Panc1 (cell line): Measurements from ENCODE around the gene SLCO2A1. TPM values are rescaled to one million over a fixed set of nuclear protein-coding genes. Genes with fewer than 3 reads are reported as not detected.

Experiments used
- ATAC-seq: fragments of 200-7000 bp; cut with Tn5 transposase; 2 replicates; pipeline ENCODE4 v1.9.1; 2020; ENCODE audit warnings: mild to moderate bottlenecking, moderate library complexity
- BruUV-seq: library from RNA; stranded (reverse); fragments of 400-500 nt; replicated peaks from 2 replicates; lab custom pipeline; 2021; lab: Mats Ljungman, UMichigan
- CTCF ChIA-PET: fragments of 300-600 bp; sonication (Branson Sonifier 250); formaldehyde crosslinking; loops from one replicate; lab custom pipeline; 2022; ENCODE audit warnings: antibody characterized with exemption; lab: Charles Lee
- POLR2A ChIA-PET: fragments of 300-600 bp; sonication (Branson Sonifier 250); formaldehyde crosslinking; loops from one replicate; lab custom pipeline; 2022; ENCODE audit warnings: antibody characterized with exemption; lab: Charles Lee
- DNase-seq: peaks from one replicate; pipeline ENCODE4 v3.0.0-alpha.2; 2010; ENCODE audit warnings: low read depth, low spot score
- H3K27ac ChIP-seq: 2 replicates; pipeline ENCODE4 v1.5.1; 2011; ENCODE audit warnings: mild to moderate bottlenecking, low read length, inconsistent platforms
- H3K27me3 ChIP-seq: fragments of 200-500 bp; sonication (Bioruptor generic); 2 replicates; pipeline ENCODE4 v1.6.0; 2014; ENCODE audit warnings: low read length, inconsistent platforms; ENCODE audit not compliant: control insufficient read depth, insufficient read depth
- H3K36me3 ChIP-seq: fragments of 200-500 bp; sonication (Bioruptor generic); 2 replicates; pipeline ENCODE4 v1.5.1; 2014; ENCODE audit warnings: inconsistent platforms, mild to moderate bottlenecking, low read length, moderate library complexity; ENCODE audit not compliant: control insufficient read depth, insufficient read depth
- H3K4me1 ChIP-seq: 2 replicates; pipeline ENCODE4 v1.5.1; 2011; ENCODE audit warnings: inconsistent platforms, mild to moderate bottlenecking, low read length, moderate library complexity; ENCODE audit not compliant: control insufficient read depth, insufficient read depth
- H3K4me3 ChIP-seq, 2 experiments: 2 replicates each; pipeline ENCODE4 v1.5.1; 2011 to 2012; ENCODE audit warnings: low read depth in 2 of 2, low read length in 2 of 2, mild to moderate bottlenecking in 2 of 2, inconsistent platforms in 1 of 2, moderate library complexity in 1 of 2
- H3K9me3 ChIP-seq: fragments of 200-500 bp; sonication (Bioruptor generic); 2 replicates; pipeline ENCODE4 v1.5.1; 2014; ENCODE audit warnings: low read depth, mild to moderate bottlenecking, inconsistent platforms, low read length, moderate library complexity; ENCODE audit not compliant: control insufficient read depth, insufficient read depth
- POLR2AphosphoS5 ChIP-seq: IDR thresholded peaks from 2 replicates; pipeline ENCODE4 v1.6.1; 2012; ENCODE audit warnings: mild to moderate bottlenecking, low read depth, low read length, moderate library complexity
- SIN3A ChIP-seq: IDR thresholded peaks from 2 replicates; pipeline ENCODE4 v1.6.1; 2012; ENCODE audit warnings: low read depth, mild to moderate bottlenecking, low read length, moderate library complexity, borderline replicate concordance; ENCODE audit not compliant: insufficient read depth
- TCF7L2 ChIP-seq: IDR thresholded peaks from 2 replicates; pipeline ENCODE4 v1.6.1; 2011; ENCODE audit warnings: mild to moderate bottlenecking, low read depth, low read length, inconsistent platforms
- in situ Hi-C: cut with HindIII; loops from 2 replicates; pipeline ENCODE4 v1.10.0; 2016; ENCODE audit warnings: low sequenced_read_pairs, low pct_unique_long_range_greater_than_20kb
- intact Hi-C: fragments of 100-400 bp; cut with micrococcal nuclease; formaldehyde crosslinking; loops from one replicate; pipeline ENCODE4 v1.10.0; 2022; ENCODE audit not compliant: unreplicated experiment
- total RNA-seq: library from RNA; stranded (reverse); gene quantifications from one replicate; pipeline ENCODE4 v1.2.1, GENCODE V29; 2021; ENCODE audit not compliant: unreplicated experiment
- TF ChIP-seq, protein P1 (sequence below), 2 experiments: IDR thresholded peaks; 2 replicates each; pipeline ENCODE4 v1.6.1; 2011 to 2012; ENCODE audit warnings: low read depth in 2 of 2, control low read depth in 1 of 2, low read length in 1 of 2, mild to moderate bottlenecking in 1 of 2, moderate library complexity in 1 of 2; ENCODE audit not compliant: insufficient read depth in 1 of 2
- TF ChIP-seq, protein P2 (sequence below): fragments of 450-650 bp; IDR thresholded peaks from 2 replicates; pipeline ENCODE4 v1.5.1; 2017; ENCODE audit warnings: mild to moderate bottlenecking

Gene SLCO2A1
- total RNA-seq, 1 experiment from 2014 or later = 0.62 TPM

DNA sequence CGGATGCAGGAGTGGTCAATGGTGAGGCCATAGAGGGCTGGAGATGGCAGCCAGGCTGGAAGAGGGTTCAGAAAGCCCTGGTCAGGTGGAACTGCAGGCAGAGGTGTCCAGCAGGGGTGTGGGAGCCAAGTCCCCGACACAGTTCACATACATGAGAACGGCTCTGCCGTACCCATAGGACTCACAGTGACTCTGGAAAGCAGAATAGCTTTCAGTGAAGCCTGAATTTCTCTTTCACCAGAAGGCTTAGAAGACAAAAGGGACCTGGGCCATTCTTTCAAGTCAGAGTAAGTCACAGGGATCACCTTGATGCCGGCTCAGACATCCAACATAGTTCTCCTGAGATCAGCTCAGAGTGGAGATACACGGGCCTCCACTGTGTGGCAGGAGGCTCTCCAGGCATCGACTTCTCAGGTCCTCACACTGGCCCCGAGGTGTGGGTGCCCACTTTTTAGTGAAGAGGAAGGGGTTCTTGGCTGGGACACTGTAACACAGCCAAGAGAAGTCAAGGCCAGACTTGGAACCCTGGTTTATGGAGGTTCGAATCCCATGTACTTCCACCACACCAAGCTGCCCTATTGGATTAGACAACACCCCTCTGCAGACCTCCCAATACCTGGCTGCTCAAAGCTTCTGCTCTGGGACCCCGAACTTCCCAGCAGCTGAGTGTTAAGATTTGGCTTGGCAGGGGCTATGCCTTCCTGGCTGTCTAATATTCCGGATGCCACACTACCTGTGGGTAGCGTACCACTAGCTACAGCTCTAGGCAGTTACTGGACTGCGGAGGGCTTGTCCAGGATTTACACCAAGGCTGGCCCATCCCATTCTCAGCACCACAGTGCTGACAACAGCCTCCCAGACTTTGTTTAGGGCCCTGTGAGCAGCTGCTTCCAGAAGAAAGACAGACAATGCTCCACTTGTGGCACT, 93.6 kb downstream of the SLCO2A1 start:
- DNase-seq = no peak
- Histone ChIP-seq H3K36me3 (no peaks in the 10 kb centered on the region), H3K4me1 (peaks cover 13% of the 10 kb centered on the region), H3K27me3 (no peaks in the 10 kb centered on the region), H3K9me3 (no peaks in the 10 kb centered on the region), H3K4me3 (no peak overlapping the region), H3K27ac (no peak overlapping the region)
- ChIA-PET CTCF (no interaction called here), POLR2A (no interaction called here)
- intact Hi-C loops (no loop called here), in situ Hi-C loops (no loop called here)
- BruUV-seq = no TSS peak
- no peak for ATAC-seq
- TF ChIP-seq TCF7L2 (no peak), SIN3A (no peak), POLR2AphosphoS5 (no peak)
- TF ChIP-seq, protein P1, sequence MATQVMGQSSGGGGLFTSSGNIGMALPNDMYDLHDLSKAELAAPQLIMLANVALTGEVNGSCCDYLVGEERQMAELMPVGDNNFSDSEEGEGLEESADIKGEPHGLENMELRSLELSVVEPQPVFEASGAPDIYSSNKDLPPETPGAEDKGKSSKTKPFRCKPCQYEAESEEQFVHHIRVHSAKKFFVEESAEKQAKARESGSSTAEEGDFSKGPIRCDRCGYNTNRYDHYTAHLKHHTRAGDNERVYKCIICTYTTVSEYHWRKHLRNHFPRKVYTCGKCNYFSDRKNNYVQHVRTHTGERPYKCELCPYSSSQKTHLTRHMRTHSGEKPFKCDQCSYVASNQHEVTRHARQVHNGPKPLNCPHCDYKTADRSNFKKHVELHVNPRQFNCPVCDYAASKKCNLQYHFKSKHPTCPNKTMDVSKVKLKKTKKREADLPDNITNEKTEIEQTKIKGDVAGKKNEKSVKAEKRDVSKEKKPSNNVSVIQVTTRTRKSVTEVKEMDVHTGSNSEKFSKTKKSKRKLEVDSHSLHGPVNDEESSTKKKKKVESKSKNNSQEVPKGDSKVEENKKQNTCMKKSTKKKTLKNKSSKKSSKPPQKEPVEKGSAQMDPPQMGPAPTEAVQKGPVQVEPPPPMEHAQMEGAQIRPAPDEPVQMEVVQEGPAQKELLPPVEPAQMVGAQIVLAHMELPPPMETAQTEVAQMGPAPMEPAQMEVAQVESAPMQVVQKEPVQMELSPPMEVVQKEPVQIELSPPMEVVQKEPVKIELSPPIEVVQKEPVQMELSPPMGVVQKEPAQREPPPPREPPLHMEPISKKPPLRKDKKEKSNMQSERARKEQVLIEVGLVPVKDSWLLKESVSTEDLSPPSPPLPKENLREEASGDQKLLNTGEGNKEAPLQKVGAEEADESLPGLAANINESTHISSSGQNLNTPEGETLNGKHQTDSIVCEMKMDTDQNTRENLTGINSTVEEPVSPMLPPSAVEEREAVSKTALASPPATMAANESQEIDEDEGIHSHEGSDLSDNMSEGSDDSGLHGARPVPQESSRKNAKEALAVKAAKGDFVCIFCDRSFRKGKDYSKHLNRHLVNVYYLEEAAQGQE (IDR thresholded peaks at IDR 0.05; ENCODE audit: insufficient read depth in 1 of 2, low read depth in 2 of 2, low read length in 1 of 2) = no peak
- TF ChIP-seq, protein P2, sequence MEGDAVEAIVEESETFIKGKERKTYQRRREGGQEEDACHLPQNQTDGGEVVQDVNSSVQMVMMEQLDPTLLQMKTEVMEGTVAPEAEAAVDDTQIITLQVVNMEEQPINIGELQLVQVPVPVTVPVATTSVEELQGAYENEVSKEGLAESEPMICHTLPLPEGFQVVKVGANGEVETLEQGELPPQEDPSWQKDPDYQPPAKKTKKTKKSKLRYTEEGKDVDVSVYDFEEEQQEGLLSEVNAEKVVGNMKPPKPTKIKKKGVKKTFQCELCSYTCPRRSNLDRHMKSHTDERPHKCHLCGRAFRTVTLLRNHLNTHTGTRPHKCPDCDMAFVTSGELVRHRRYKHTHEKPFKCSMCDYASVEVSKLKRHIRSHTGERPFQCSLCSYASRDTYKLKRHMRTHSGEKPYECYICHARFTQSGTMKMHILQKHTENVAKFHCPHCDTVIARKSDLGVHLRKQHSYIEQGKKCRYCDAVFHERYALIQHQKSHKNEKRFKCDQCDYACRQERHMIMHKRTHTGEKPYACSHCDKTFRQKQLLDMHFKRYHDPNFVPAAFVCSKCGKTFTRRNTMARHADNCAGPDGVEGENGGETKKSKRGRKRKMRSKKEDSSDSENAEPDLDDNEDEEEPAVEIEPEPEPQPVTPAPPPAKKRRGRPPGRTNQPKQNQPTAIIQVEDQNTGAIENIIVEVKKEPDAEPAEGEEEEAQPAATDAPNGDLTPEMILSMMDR = no peak

DNA sequence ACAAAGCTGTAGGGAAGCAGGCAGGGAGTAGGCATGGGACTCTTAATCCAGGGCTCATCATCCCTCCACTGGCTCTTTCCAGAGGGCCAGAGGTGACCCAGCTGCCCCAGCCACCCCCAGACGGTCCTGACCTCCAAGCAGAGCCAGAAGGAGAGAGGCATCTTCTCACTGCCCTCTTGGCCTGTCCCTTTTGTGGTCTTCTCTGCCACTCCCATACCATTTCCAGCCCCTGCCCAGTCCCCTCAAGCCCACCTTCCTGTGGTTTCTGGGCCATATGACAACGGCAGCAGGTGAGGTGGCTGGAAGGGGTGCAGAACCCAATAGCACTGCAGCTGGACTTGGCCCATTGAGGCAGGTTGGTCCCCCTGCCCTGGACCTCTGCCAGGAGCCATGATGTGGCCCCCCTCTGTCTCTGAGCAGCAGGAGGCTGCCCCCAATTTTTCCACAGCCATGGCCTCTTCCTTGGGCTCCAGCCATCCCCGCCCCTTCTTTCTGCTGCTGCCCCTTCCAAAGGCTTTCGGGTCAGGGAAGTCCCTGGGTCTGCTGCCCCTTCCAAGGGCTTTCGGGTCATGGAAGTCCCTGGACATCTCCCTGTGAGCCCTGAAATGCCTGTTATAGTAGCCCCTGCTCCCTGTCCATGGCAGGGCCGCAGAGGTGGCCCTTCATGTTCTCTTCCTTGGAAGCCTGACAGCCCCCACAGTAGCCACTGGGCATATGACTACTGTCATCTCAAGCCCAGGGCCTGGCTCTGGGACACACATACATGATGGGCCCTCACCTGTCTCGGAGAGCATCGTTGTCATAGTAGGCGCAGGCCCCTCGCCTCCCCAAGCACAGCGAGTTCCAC, 94.5 kb downstream of the SLCO2A1 start:
- H3K9me3 ChIP-seq = no peaks in the 10 kb centered on the region
- CTCF ChIA-PET = no interaction called here
- POLR2A ChIA-PET = no interaction called here
- ATAC-seq = no peak
- in situ Hi-C loops = no loop called here
- H3K36me3 ChIP-seq = no peaks in the 10 kb centered on the region
- no peak overlapping the region for H3K27ac ChIP-seq
- intact Hi-C loops = loop anchor here (5.0 kb wide), 2 partner anchors 127 to 277 kb away; no protein-coding TSS in a partner anchor
- H3K27me3 ChIP-seq = no peaks in the 10 kb centered on the region
- peaks cover 9% of the 10 kb centered on the region; the same call in 1 of the 2 replicates for H3K4me1 ChIP-seq
- no peak for DNase-seq
- TF ChIP-seq TCF7L2 (no peak), POLR2AphosphoS5 (no peak), SIN3A (no peak)
- TF ChIP-seq, protein P2 = no peak
- BruUV-seq = no TSS peak
- no peak overlapping the region for H3K4me3 ChIP-seq
